RWPE2 (cell line): ENCODE measurements around the gene NLRP13.

Experiments used
- ATAC-seq: fragments of 200-7000 bp; cut with Tn5 transposase; 3 replicates; pipeline ENCODE4 v1.9.1; 2021; ENCODE audit warnings: low read depth
- DNase-seq: peaks from one replicate; pipeline ENCODE4 v3.0.0-alpha.2; 2020; ENCODE audit warnings: low spot score
- H3K27ac ChIP-seq: fragments of 450-650 bp; 2 replicates; pipeline ENCODE4 v1.5.1; 2017; ENCODE audit warnings: mild to moderate bottlenecking; ENCODE audit not compliant: poor library complexity, severe bottlenecking
- H3K27me3 ChIP-seq: fragments of 250-450 bp; sonication (Bioruptor Pico); 2 replicates; pipeline ENCODE4 v1.5.1; 2021; ENCODE audit warnings: mild to moderate bottlenecking, moderate library complexity; ENCODE audit not compliant: insufficient read depth, poor library complexity, severe bottlenecking
- H3K36me3 ChIP-seq: fragments of 250-450 bp; sonication (Bioruptor Pico); 2 replicates; pipeline ENCODE4 v1.5.1; 2020; ENCODE audit warnings: low read depth, mild to moderate bottlenecking, moderate library complexity
- H3K4me1 ChIP-seq: fragments of 250-450 bp; sonication (Bioruptor Pico); 2 replicates; pipeline ENCODE4 v1.5.1; 2021; ENCODE audit warnings: mild to moderate bottlenecking, moderate library complexity; ENCODE audit not compliant: insufficient read depth, poor library complexity, severe bottlenecking
- H3K4me3 ChIP-seq: fragments of 250-450 bp; sonication (Bioruptor Pico); 2 replicates; pipeline ENCODE4 v1.5.1; 2021; ENCODE audit warnings: mild to moderate bottlenecking, moderate library complexity; ENCODE audit not compliant: severe bottlenecking
- H3K9me3 ChIP-seq: fragments of 250-450 bp; sonication (Bioruptor Pico); 2 replicates; pipeline ENCODE4 v1.5.1; 2021; ENCODE audit warnings: mild to moderate bottlenecking, moderate library complexity; ENCODE audit not compliant: severe bottlenecking
- CTCF ChIP-seq: fragments of 450-650 bp; IDR thresholded peaks from one replicate; pipeline ENCODE4 v1.5.1; 2017; ENCODE audit warnings: mild to moderate bottlenecking, moderate library complexity; ENCODE audit not compliant: poor library complexity, severe bottlenecking

Gene NLRP13, protein sequence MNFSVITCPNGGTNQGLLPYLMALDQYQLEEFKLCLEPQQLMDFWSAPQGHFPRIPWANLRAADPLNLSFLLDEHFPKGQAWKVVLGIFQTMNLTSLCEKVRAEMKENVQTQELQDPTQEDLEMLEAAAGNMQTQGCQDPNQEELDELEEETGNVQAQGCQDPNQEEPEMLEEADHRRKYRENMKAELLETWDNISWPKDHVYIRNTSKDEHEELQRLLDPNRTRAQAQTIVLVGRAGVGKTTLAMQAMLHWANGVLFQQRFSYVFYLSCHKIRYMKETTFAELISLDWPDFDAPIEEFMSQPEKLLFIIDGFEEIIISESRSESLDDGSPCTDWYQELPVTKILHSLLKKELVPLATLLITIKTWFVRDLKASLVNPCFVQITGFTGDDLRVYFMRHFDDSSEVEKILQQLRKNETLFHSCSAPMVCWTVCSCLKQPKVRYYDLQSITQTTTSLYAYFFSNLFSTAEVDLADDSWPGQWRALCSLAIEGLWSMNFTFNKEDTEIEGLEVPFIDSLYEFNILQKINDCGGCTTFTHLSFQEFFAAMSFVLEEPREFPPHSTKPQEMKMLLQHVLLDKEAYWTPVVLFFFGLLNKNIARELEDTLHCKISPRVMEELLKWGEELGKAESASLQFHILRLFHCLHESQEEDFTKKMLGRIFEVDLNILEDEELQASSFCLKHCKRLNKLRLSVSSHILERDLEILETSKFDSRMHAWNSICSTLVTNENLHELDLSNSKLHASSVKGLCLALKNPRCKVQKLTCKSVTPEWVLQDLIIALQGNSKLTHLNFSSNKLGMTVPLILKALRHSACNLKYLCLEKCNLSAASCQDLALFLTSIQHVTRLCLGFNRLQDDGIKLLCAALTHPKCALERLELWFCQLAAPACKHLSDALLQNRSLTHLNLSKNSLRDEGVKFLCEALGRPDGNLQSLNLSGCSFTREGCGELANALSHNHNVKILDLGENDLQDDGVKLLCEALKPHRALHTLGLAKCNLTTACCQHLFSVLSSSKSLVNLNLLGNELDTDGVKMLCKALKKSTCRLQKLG

GRCh38 chr19:55931936-55932386, at the start of gene NLRP13:
NLRP13 (minus strand) TSS chr19:55932336; CDS start chr19:55932311, 25 bp downstream.
- DNase-seq (no peak), ATAC-seq (no peak)
- no peak for TF ChIP-seq CTCF
- Histone ChIP-seq H3K27ac (no peak within 1 kb of the TSS), H3K27me3 (no peaks in the 10 kb centered on the region), H3K9me3 (no peaks in the 10 kb centered on the region), H3K4me3 (no peak within 1 kb of the TSS), H3K4me1 (no peaks in the 10 kb centered on the region), H3K36me3 (no peaks in the 10 kb centered on the region)

GRCh38 chr19:55980415-55980814, 48.3 kb upstream of the NLRP13 start:
- no peaks in the 10 kb centered on the region for H3K4me1 ChIP-seq
- no peak overlapping the region for H3K4me3 ChIP-seq
- H3K27me3 ChIP-seq: no peaks in the 10 kb centered on the region
- TF ChIP-seq CTCF: no peak
- H3K9me3 ChIP-seq: peaks cover 5% of the 10 kb centered on the region
- H3K27ac ChIP-seq: no peak overlapping the region
- H3K36me3 ChIP-seq: no peaks in the 10 kb centered on the region
- no peak for ATAC-seq
- DNase-seq: no peak

DNA sequence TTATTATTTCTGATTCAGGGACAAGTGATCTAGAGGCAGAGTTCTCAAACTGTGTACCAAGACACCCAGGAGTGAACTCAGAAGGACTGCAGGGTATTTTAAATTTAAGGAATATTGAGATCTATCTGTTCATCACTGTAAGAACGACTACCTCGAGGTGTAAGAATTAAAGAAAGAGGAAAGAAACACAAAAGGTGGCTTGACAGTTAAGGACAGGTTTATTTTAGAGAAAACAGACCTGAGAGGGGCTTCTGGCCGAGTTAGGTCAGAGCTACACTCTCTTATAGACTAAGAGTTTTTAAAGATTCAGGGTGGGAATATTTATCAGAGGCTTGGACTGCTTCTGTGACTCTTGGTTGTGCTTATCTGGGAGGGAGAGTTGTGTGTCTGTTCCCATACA, 41.8 kb upstream of the NLRP13 start:
- no peaks in the 10 kb centered on the region for H3K36me3 ChIP-seq
- no peak overlapping the region for H3K4me3 ChIP-seq
- no peaks in the 10 kb centered on the region for H3K27me3 ChIP-seq
- H3K4me1 ChIP-seq: no peaks in the 10 kb centered on the region
- H3K27ac ChIP-seq: no peak overlapping the region
- no peak for ATAC-seq
- H3K9me3 ChIP-seq: no peaks in the 10 kb centered on the region
- TF ChIP-seq CTCF: no peak
- no peak for DNase-seq

GRCh38 chr19:55962186-55962585, 30.1 kb upstream of the NLRP13 start:
- H3K27ac ChIP-seq: no peak overlapping the region
- ATAC-seq (no peak), DNase-seq (no peak)
- H3K9me3 ChIP-seq: no peaks in the 10 kb centered on the region
- H3K36me3 ChIP-seq: no peaks in the 10 kb centered on the region
- no peaks in the 10 kb centered on the region for H3K27me3 ChIP-seq
- H3K4me3 ChIP-seq: no peak overlapping the region
- no peak for TF ChIP-seq CTCF
- no peaks in the 10 kb centered on the region for H3K4me1 ChIP-seq
